ENCODE measurements around the gene KRTAP5-2. TPM values are rescaled to one million over a fixed set of nuclear protein-coding genes. Genes with fewer than 3 reads are reported as not detected.

The KRTAP5-2 gene
- total RNA-seq, 1 donor from 2014 or later, result not detected

DNA sequence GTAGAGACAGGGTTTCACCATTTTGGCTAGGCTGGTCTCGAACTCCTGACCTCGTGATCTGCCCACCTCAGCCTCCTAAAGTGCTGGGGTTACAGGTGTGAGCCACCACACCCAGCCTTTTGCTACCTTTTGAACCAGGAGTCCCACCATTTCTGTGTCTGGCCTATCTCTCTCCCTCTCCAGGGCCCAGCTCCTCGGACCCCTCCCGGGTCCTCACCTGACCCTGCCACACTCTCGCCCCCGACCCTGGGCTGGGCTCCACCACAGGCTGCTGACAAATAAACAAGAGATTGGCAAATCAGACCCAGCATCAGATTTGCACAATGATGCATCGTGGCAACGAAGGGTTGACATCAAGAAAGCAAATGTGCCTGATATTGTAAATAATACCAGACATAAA lies 40.2 kb upstream of the KRTAP5-2 start:
- Mint-ChIP-seq H3K27ac (no peak overlapping the region), H3K9me3 (no peaks in the 10 kb centered on the region), H3K4me3 (no peak overlapping the region)

DNA sequence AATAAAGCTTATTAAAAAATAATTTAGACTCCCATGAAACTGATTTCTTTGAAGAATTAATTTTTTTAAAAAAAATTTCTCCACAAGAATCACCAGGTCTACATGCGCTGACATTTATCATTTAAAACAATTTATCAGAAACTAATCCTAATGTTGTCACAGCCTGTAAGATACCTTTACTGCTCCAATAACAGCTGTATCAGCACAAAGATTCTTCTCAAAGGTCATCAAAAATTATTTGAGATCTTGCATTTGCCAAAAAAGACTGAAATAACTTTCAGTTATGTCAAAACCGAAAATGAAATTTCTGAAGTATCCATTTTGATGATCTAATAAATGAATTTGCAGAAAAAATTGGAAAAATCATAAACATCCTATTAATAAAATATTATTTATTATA lies 39.5 kb upstream of the KRTAP5-2 start:
- Mint-ChIP-seq H3K4me1 (peaks cover 3% of the 10 kb centered on the region), H3K27me3 (ENCODE audit: low read depth) (peaks cover 58% of the 10 kb centered on the region), H3K4me3 (no peak overlapping the region), H3K9me3 (no peaks in the 10 kb centered on the region), H3K27ac (no peak overlapping the region), H3K36me3 (no peaks in the 10 kb centered on the region)
- no peak for DNase-seq (ENCODE audit: low spot score in 2 of 2, unreplicated experiment in 2 of 2)
- TF ChIP-seq, protein P1, sequence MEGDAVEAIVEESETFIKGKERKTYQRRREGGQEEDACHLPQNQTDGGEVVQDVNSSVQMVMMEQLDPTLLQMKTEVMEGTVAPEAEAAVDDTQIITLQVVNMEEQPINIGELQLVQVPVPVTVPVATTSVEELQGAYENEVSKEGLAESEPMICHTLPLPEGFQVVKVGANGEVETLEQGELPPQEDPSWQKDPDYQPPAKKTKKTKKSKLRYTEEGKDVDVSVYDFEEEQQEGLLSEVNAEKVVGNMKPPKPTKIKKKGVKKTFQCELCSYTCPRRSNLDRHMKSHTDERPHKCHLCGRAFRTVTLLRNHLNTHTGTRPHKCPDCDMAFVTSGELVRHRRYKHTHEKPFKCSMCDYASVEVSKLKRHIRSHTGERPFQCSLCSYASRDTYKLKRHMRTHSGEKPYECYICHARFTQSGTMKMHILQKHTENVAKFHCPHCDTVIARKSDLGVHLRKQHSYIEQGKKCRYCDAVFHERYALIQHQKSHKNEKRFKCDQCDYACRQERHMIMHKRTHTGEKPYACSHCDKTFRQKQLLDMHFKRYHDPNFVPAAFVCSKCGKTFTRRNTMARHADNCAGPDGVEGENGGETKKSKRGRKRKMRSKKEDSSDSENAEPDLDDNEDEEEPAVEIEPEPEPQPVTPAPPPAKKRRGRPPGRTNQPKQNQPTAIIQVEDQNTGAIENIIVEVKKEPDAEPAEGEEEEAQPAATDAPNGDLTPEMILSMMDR (IDR thresholded peaks at IDR 0.05; ENCODE audit: unreplicated experiment), result no peak

More for the DNA sequence above, 40.2 kb upstream of the KRTAP5-2 start:
- no peak for DNase-seq (ENCODE audit: low spot score in 2 of 2, unreplicated experiment in 2 of 2)
- Mint-ChIP-seq H3K36me3 (no peaks in the 10 kb centered on the region), H3K27me3 (ENCODE audit: low read depth) (peaks cover 51% of the 10 kb centered on the region), H3K4me1 (no peaks in the 10 kb centered on the region)
- TF ChIP-seq, protein P1 (IDR thresholded peaks at IDR 0.05; ENCODE audit: unreplicated experiment), result no peak

DNA sequence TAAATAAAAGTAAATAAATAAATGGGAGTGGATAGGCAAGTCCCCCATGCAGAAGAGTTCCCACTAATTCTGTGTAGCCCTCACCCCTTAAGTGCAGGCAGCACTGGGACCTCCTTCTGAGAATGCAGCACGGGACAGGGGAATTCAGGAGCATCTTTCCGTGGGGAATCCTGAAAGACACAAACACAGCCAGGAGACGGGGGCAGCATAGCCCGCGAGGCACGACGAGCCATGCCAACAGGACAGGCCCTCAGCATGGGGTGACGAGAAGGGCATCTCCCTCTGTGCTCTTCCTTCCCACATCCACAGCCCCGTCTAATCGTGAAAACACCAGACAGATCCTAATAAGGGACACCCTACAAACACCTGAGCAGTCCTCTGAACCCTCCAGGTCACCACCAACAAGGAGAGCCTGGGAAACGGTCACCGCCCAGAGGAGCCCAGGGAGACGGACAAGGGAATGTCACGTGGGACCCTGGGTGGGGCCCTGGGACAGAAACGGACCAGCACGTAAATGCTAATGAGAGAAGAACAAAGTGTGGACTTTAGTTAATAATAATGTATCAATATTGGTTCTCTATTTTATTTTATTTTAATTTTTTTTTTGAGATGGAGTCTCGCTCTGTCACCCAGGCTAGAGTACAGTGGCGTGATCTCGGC lies 38.3 kb upstream of the KRTAP5-2 start:
- no peak overlapping the region for H3K27ac Mint-ChIP-seq
- H3K9me3 Mint-ChIP-seq, result no peaks in the 10 kb centered on the region
- no peak overlapping the region for H3K4me3 Mint-ChIP-seq
- H3K36me3 Mint-ChIP-seq, result no peaks in the 10 kb centered on the region
- DNase-seq (ENCODE audit: low spot score in 2 of 2, unreplicated experiment in 2 of 2), result no peak
- peaks cover 69% of the 10 kb centered on the region for H3K27me3 Mint-ChIP-seq (ENCODE audit: low read depth)
- H3K4me1 Mint-ChIP-seq, result peaks cover 6% of the 10 kb centered on the region
- TF ChIP-seq, protein P1 (IDR thresholded peaks at IDR 0.05; ENCODE audit: unreplicated experiment), result no peak

DNA sequence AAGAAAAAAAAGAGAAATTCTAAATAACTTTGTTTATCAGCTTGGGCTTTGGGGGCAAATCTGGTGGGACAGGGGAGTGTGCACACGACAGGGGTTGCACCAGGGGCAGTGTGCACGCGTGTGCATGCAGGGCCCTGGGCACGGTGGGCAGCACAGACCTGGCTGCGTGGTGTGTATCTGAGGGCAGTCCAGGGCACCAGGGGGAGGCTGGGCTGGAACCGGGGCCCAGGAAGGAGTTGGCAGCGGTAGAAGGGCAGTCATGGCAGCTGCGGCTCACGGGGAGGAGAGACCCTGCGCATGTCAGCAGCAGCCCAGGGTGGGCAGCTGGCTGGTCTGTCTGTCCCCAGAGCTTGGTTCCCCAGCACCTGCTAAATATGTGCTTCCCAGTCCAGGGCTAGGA lies 35.8 kb upstream of the KRTAP5-2 start:
- Mint-ChIP-seq H3K9me3 (no peaks in the 10 kb centered on the region), H3K4me3 (no peak overlapping the region), H3K27me3 (ENCODE audit: low read depth) (peaks cover 69% of the 10 kb centered on the region), H3K36me3 (no peaks in the 10 kb centered on the region), H3K27ac (no peak overlapping the region), H3K4me1 (peaks cover 12% of the 10 kb centered on the region)
- no peak for DNase-seq (ENCODE audit: low spot score in 2 of 2, unreplicated experiment in 2 of 2)
- TF ChIP-seq, protein P1 (IDR thresholded peaks at IDR 0.05; ENCODE audit: unreplicated experiment), result no peak

DNA sequence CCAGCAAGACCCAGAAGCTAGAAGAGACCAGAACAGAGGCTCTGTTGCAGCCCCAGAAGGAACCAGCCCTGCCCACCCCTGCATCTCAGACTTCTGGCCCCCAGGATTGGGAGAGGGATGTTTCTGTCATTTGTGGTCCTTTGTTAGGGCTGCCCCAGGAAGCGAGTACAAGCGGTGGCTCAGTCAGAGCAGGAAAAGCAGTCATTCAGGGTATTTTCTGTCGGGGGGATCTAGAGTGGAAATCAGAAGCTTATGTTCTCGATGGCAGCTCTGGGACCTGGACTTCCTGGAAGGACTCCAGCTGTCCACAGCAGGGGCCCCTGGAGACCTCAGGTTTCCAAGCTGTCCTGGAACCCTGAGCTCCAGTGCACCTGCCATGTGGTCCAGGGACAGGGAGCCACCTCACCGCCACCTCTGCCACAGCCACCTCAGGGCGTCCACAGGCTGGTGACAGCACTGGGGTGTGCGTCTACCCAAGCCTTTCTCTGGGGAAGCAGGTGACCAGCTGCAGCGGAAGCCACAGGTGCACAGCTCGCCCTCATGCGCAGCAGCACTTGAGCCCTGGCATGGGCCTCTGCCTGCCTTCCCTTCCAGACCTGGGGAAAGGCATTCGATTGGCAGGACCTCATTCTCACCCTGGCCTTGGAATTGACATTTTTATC lies 34.1 kb upstream of the KRTAP5-2 start:
- no peak overlapping the region for H3K27ac Mint-ChIP-seq
- no peak for DNase-seq (ENCODE audit: low spot score in 2 of 2, unreplicated experiment in 2 of 2)
- peaks cover 75% of the 10 kb centered on the region for H3K27me3 Mint-ChIP-seq (ENCODE audit: low read depth)
- H3K9me3 Mint-ChIP-seq, result no peaks in the 10 kb centered on the region
- TF ChIP-seq, protein P1 (IDR thresholded peaks at IDR 0.05; ENCODE audit: unreplicated experiment), result no peak
- no peak overlapping the region for H3K4me3 Mint-ChIP-seq
- peaks cover 12% of the 10 kb centered on the region for H3K4me1 Mint-ChIP-seq
- H3K36me3 Mint-ChIP-seq, result no peaks in the 10 kb centered on the region

Data from mesothelial cell of epicardium (in vitro differentiated cells).